Body of pancreas (tissue), 4 donors: ENCODE results near the gene CCDC43.

ENCODE experiments used
- CTCF ChIP-seq, 7 experiments: fragments of 450-650 bp in 4 of 7; fragments of 200-600 bp in 3 of 7; sonication (generic) in 3 of 7; IDR thresholded peaks; one replicate each; pipeline ENCODE4 v1.5.1; 2016 to 2019; ENCODE audit warnings: antibody characterized with exemption in 7 of 7
- POLR2A ChIP-seq, 3 donors: fragments of 450-650 bp; IDR thresholded peaks; one replicate each; pipeline ENCODE4 v1.6.1; 2016; ENCODE audit warnings: antibody characterized with exemption in 3 of 3, mild to moderate bottlenecking in 2 of 3

GRCh38 chr17:44666006-44666405 lies 23.6 kb downstream of the CCDC43 start:
- TF ChIP-seq POLR2A (IDR thresholded peaks at IDR 0.05), result no peak
- TF ChIP-seq CTCF (IDR thresholded peaks at IDR 0.05), result no peak
